Testis (tissue), 3 donors: ENCODE results near the gene FRZB. TPM values are rescaled to one million over a fixed set of nuclear protein-coding genes. Genes with fewer than 3 reads are reported as not detected.

Source experiments
- DNase-seq: peaks from one replicate; pipeline ENCODE4 v3.0.0-alpha.2; 2019
- H3K27ac ChIP-seq, 2 donors: fragments of 200-600 bp; sonication (generic); one replicate each; pipeline ENCODE4 v1.5.1; 2019
- H3K27me3 ChIP-seq: fragments of 200-600 bp; sonication (generic); one replicate; pipeline ENCODE4 v1.5.1; 2019
- H3K36me3 ChIP-seq: fragments of 200-600 bp; sonication (generic); one replicate; pipeline ENCODE4 v1.5.1; 2017; ENCODE audit warnings: low read depth; ENCODE audit errors: missing control alignments
- H3K4me1 ChIP-seq: fragments of 200-600 bp; sonication (generic); one replicate; pipeline ENCODE4 v1.5.1; 2019
- H3K4me3 ChIP-seq, 2 donors: fragments of 200-600 bp; sonication (generic); one replicate each; pipeline ENCODE4 v1.5.1; 2017 to 2019
- H3K9me3 ChIP-seq: fragments of 200-600 bp; sonication (generic); one replicate; pipeline ENCODE4 v1.5.1; 2017
- CTCF ChIP-seq, 3 experiments: fragments of 450-650 bp in 2 of 3; fragments of 200-600 bp in 1 of 3; sonication (generic) in 1 of 3; IDR thresholded peaks; one replicate each; pipeline ENCODE4 v1.5.1; 2016 to 2019; ENCODE audit warnings: antibody characterized with exemption in 3 of 3, mild to moderate bottlenecking in 2 of 3, moderate library complexity in 1 of 3
- POLR2A ChIP-seq: fragments of 450-650 bp; IDR thresholded peaks from one replicate; pipeline ENCODE4 v1.6.1; 2017; ENCODE audit warnings: antibody characterized with exemption, mild to moderate bottlenecking, moderate library complexity
- WGBS, 2 donors: methylation state at CpG; one replicate each; pipeline ENCODE4 v1.1.5; 2018; 5-methylcytosine and 5-hydroxymethylcytosine counted together
- intact Hi-C: fragments of 100-400 bp; cut with DNase I; formaldehyde crosslinking; loops from one replicate; pipeline ENCODE4 v1.15.1; 2023; ENCODE audit warnings: low total_unique reads
- polyA plus RNA-seq: library from polyadenylated mRNA; stranded (reverse); fragments of 350-450 nt; fragmentation: Illumina TruSeq; extraction: RNeasy Lipid Tissue Mini Kit (QIAGEN cat#74804); gene quantifications from one replicate; pipeline ENCODE4 v1.2.3, GENCODE V29; 2014; ENCODE audit warnings: low read depth, low replicate concordance; ENCODE audit not compliant: insufficient read depth
- total RNA-seq, 2 donors: library from RNA; depleted of rRNA; stranded (reverse); fragments of >200 nt; gene quantifications; one replicate each; pipeline ENCODE4 v1.2.3, GENCODE V29; 2016

Gene FRZB
- total and polyA plus RNA-seq, 3 donors from 2014 or later = 8.4 to 25.9 (median 21.3) TPM

- H3K4me3 ChIP-seq = no peak overlapping the region
- no peaks in the 10 kb centered on the region for H3K9me3 ChIP-seq
- no peaks in the 10 kb centered on the region for H3K27me3 ChIP-seq
- DNase-seq = no peak
- TF ChIP-seq POLR2A (no peak), CTCF (IDR thresholded peaks at IDR 0.05) (no peak)
- H3K36me3 ChIP-seq = no peaks in the 10 kb centered on the region
- 93 to 94% methylated on average over 2 of the region's 2 CpGs for whole genome bisulfite sequencing, 2 donors
- intact Hi-C loops = no loop called here
- H3K27ac ChIP-seq = no peak overlapping the region
- peaks cover under 1% of the 10 kb centered on the region for H3K4me1 ChIP-seq
Observed at GRCh38 chr2:182860858-182861257, 5.6 kb downstream of the FRZB start.

DNA sequence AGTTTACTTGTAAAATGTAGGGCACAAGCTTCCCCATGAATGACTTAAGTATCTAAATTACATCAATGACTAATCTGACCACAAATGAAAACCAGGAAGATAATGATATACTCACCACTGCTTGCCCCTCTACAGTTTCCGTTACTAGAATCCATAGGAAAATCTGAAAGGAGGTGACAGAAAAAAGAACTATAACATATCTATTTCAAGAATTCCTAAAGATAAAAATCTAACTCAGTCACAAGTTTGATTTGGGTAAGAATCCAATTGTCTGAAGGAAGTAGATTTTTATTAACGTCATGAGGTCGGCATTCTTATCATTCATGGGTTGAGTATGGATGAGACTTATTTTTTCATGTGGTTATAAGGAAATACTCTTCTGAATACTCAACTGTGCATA, 7.8 kb downstream of the FRZB start:
- WGBS, 2 donors = 94% methylated on average over 3 of the region's 3 CpGs
- H3K4me3 ChIP-seq = no peak overlapping the region
- H3K9me3 ChIP-seq = no peaks in the 10 kb centered on the region
- intact Hi-C loops = no loop called here
- no peaks in the 10 kb centered on the region for H3K27me3 ChIP-seq
- no peak overlapping the region for H3K27ac ChIP-seq
- DNase-seq = no peak
- no peak for TF ChIP-seq POLR2A
- TF ChIP-seq CTCF (IDR thresholded peaks at IDR 0.05) = no peak
- H3K36me3 ChIP-seq = no peaks in the 10 kb centered on the region
- no peaks in the 10 kb centered on the region for H3K4me1 ChIP-seq

DNA sequence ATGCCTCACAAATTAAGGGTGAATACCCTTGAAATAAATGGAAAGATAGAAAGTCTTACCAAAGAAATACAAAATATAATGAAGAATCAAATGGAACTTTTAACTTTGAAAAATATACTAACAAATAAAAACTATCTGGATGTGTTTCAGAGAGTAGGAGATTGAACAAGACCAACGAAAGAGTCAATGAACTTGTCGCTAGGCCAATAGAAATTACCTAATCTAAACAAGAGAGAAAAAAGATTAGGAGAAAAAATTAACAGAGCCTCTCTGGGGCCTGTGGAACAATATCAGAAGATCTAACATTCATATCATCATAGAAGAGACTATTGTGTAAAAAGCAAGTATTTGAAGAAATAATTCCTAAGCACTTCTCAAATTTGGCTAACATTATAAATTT, 11.1 kb downstream of the FRZB start:
- intact Hi-C loops = no loop called here
- Histone ChIP-seq H3K9me3 (no peaks in the 10 kb centered on the region), H3K36me3 (no peaks in the 10 kb centered on the region), H3K27ac (no peak overlapping the region), H3K27me3 (no peaks in the 10 kb centered on the region), H3K4me1 (no peaks in the 10 kb centered on the region), H3K4me3 (no peak overlapping the region)
- TF ChIP-seq POLR2A (no peak), CTCF (IDR thresholded peaks at IDR 0.05) (no peak)
- WGBS, 2 donors = 85 to 97% methylated on average over 2 of the region's 2 CpGs
- DNase-seq = no peak

GRCh38 chr2:182854375-182855105, 11.9 kb downstream of the FRZB start:
- no peak for DNase-seq
- intact Hi-C loops = no loop called here
- no peak overlapping the region for H3K4me3 ChIP-seq
- TF ChIP-seq POLR2A (no peak), CTCF (IDR thresholded peaks at IDR 0.05) (no peak)
- H3K27me3 ChIP-seq = no peaks in the 10 kb centered on the region
- WGBS, 2 donors = 61 to 74% methylated on average over 5 of the region's 5 CpGs
- no peaks in the 10 kb centered on the region for H3K4me1 ChIP-seq
- no peaks in the 10 kb centered on the region for H3K9me3 ChIP-seq
- H3K36me3 ChIP-seq = no peaks in the 10 kb centered on the region
- no peak overlapping the region for H3K27ac ChIP-seq

DNA sequence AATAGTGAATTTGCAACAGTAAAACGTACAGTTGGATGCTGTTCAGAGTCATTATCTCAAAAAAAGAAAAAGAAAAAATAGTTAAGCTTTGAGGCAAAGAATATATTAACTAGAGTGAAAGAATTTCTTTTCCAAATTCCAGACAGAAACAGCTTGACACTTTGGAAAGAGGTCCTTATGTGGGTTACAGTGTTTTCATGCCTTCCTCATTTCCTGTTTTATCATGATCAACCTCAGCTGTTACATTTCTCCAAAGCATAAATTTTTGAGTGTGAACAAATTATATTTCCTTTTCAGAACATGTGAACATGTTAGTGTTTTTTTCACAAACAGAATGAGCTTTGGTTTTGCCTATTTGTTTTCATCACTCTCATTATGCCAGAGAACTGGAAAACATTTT, 13.6 kb downstream of the FRZB start:
- no peaks in the 10 kb centered on the region for H3K9me3 ChIP-seq
- no peaks in the 10 kb centered on the region for H3K27me3 ChIP-seq
- no peak for TF ChIP-seq POLR2A
- no peak for TF ChIP-seq CTCF (IDR thresholded peaks at IDR 0.05)
- WGBS, 2 donors = 21 to 30% methylated on average over 1 of the region's 1 CpG
- no peak overlapping the region for H3K27ac ChIP-seq
- H3K4me3 ChIP-seq = no peak overlapping the region
- intact Hi-C loops = no loop called here
- no peaks in the 10 kb centered on the region for H3K36me3 ChIP-seq
- no peak for DNase-seq
- no peaks in the 10 kb centered on the region for H3K4me1 ChIP-seq
